ENCODE data around the gene TBC1D23.

TBC1D23 gene

DNA sequence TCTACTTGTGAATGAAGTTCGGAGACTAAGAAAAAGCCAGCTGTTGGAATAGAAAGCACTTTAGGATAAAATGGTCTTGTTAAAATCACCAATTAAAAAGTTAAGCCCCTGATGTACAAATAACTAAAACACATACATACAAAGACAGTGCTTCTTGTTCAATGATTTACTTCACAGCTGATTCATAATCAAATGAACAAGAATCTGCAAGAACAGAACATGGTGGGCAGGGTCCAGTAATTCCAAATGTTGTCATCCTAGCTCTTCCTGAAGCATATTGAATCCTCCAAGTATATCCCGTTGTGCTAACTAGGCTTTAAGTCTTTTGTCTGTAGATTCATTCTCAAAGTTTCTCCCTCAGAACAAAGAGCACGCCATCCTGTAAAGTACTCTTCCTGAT, 98.2 kb downstream of the TBC1D23 start:
- Histone ChIP-seq H3K18ac (ENCODE audit: low read length) (no peak overlapping the region), H3K4ac (ENCODE audit: low read depth, low read length) (no peak overlapping the region), H3K79me1 (ENCODE audit: low read length) (no peaks in the 10 kb centered on the region), H2BK120ac (ENCODE audit: insufficient read depth, low read length, poor library complexity) (no peak overlapping the region), H2BK12ac (ENCODE audit: low read length) (no peak overlapping the region), H3K14ac (ENCODE audit: low read length) (no peak overlapping the region), H3K4me2 (ENCODE audit: low read length) (no peak overlapping the region), H2BK5ac (ENCODE audit: low read depth, low read length, poor library complexity) (no peak overlapping the region), H3K4me3 (ENCODE audit: low read depth, low read length) (no peak overlapping the region), H3K23ac (ENCODE audit: low read length) (no peak overlapping the region), H3K27me3 (ENCODE audit: insufficient read depth, low read length) (no peaks in the 10 kb centered on the region), H3K9ac (ENCODE audit: low read length) (no peak overlapping the region), H3K9me3 (ENCODE audit: insufficient read depth, low read depth, low read length) (peaks cover 2% of the 10 kb centered on the region), H2AK5ac (ENCODE audit: low read length) (no peak overlapping the region), H3K36me3 (ENCODE audit: control insufficient read depth in 1 of 2, insufficient read depth in 2 of 2, low read length in 2 of 2) (peaks cover 8 to 18% of the 10 kb centered on the region in 2 experiments), H4K12ac (ENCODE audit: low read depth, low read length) (no peak overlapping the region), H4K8ac (ENCODE audit: low read depth, low read length) (no peak overlapping the region), H3K27ac (ENCODE audit: low read depth, low read length) (no peak overlapping the region), H3K4me1 (ENCODE audit: control insufficient read depth in 1 of 2, insufficient read depth in 2 of 2, low read length in 2 of 2) (no peaks in the 10 kb centered on the region), H3K79me2 (ENCODE audit: control insufficient read depth, insufficient read depth, low read length, poor library complexity) (no peaks in the 10 kb centered on the region), H2AFZ (ENCODE audit: insufficient read depth, low read length, poor library complexity) (no peak overlapping the region), H4K91ac (ENCODE audit: low read depth, low read length) (no peak overlapping the region)
- WGBS (ENCODE audit: extremely low coverage, insufficient coverage, insufficient read length) = no CpG with 5 or more reads among the region's 3 CpGs
- no peak for DNase-seq

DNA sequence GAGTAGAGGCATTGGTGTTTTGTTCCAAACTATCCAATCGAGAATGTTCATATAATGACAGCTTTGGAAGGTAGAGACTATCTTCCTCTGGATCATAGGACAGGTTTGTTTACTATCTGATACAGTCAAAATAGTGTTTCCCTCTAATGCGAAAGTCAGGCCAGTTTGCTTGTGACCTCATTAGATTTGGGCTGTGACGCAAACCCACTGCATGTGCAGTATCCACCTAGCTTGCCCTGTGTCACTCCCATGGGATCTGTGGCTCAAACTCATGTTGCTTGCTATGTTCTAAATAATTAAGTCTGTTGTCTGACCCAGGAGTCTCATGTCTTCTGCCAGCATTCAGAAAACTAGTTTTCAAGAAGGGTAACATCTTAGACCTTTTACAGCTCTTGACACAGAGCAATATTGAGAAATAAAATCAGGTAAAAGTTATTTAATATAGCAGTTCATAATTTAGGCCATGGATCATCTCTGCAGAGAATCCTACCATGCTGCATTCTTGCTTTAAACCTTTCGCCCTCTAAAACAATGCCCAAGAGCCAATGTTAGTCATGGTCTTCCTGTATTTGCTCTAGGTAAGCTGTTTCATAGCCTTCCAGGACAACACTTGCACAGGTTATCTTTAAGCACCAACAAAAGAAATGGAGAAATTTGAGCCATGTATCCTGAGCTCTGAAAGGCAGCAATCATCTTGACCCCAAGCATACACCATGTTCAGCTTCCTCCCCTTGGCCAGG, 100.1 kb downstream of the TBC1D23 start:
- Histone ChIP-seq H3K9me3 (ENCODE audit: insufficient read depth, low read depth, low read length) (peaks cover 2% of the 10 kb centered on the region), H3K4me2 (ENCODE audit: low read length) (no peak overlapping the region), H2AFZ (ENCODE audit: insufficient read depth, low read length, poor library complexity) (no peak overlapping the region), H3K4me1 (ENCODE audit: control insufficient read depth in 1 of 2, insufficient read depth in 2 of 2, low read length in 2 of 2) (no peaks in the 10 kb centered on the region), H3K36me3 (ENCODE audit: control insufficient read depth in 1 of 2, insufficient read depth in 2 of 2, low read length in 2 of 2) (peaks cover 5 to 13% of the 10 kb centered on the region in 2 experiments), H4K91ac (ENCODE audit: low read depth, low read length) (no peak overlapping the region), H2BK120ac (ENCODE audit: insufficient read depth, low read length, poor library complexity) (no peak overlapping the region), H4K8ac (ENCODE audit: low read depth, low read length) (no peak overlapping the region), H3K27ac (ENCODE audit: low read depth, low read length) (no peak overlapping the region), H3K18ac (ENCODE audit: low read length) (no peak overlapping the region), H4K12ac (ENCODE audit: low read depth, low read length) (no peak overlapping the region), H3K4ac (ENCODE audit: low read depth, low read length) (no peak overlapping the region), H3K4me3 (ENCODE audit: low read depth, low read length) (no peak overlapping the region), H3K9ac (ENCODE audit: low read length) (no peak overlapping the region), H2AK5ac (ENCODE audit: low read length) (no peak overlapping the region), H2BK12ac (ENCODE audit: low read length) (no peak overlapping the region), H3K27me3 (ENCODE audit: insufficient read depth, low read length) (no peaks in the 10 kb centered on the region), H3K79me2 (ENCODE audit: control insufficient read depth, insufficient read depth, low read length, poor library complexity) (no peaks in the 10 kb centered on the region), H3K23ac (ENCODE audit: low read length) (no peak overlapping the region), H3K14ac (ENCODE audit: low read length) (no peak overlapping the region), H3K79me1 (ENCODE audit: low read length) (no peaks in the 10 kb centered on the region), H2BK5ac (ENCODE audit: low read depth, low read length, poor library complexity) (no peak overlapping the region)
- no CpG with 5 or more reads among the region's 4 CpGs for WGBS (ENCODE audit: extremely low coverage, insufficient coverage, insufficient read length)
- peak in 1 of 2 donors; percentile 56 for DNase-seq

DNA sequence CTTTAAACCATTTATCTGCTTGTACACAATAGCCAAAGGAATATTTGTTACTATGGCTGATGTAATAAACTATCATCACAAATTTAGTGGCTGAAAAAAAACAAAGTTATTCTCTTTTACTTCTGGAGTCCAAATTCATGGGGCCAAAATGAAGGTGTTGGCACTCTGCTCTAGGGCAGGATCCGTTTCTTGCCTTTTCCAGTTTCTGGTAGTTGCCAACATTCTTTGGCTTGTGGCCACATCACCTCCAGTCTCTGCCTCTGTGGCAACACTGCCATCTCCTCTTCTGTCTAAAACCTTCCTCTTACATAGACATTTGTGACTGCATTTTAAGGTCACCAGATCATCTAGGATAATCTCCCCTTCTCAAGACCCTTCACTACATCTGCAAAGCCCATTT, 101.1 kb downstream of the TBC1D23 start:
- H3K14ac ChIP-seq (ENCODE audit: low read length) = no peak overlapping the region
- WGBS (ENCODE audit: extremely low coverage, insufficient coverage, insufficient read length) = no CpG with 5 or more reads among the region's 1 CpG
- H2AFZ ChIP-seq (ENCODE audit: insufficient read depth, low read length, poor library complexity) = no peak overlapping the region
- H3K27ac ChIP-seq (ENCODE audit: low read depth, low read length) = no peak overlapping the region
- no peak overlapping the region for H2BK12ac ChIP-seq (ENCODE audit: low read length)
- H3K4me1 ChIP-seq (ENCODE audit: control insufficient read depth in 1 of 2, insufficient read depth in 2 of 2, low read length in 2 of 2) = no peaks in the 10 kb centered on the region
- no peak overlapping the region for H4K91ac ChIP-seq (ENCODE audit: low read depth, low read length)
- no peak overlapping the region for H2AK5ac ChIP-seq (ENCODE audit: low read length)
- H3K4me2 ChIP-seq (ENCODE audit: low read length) = no peak overlapping the region
- peaks cover 8 to 12% of the 10 kb centered on the region in 2 experiments for H3K36me3 ChIP-seq (ENCODE audit: control insufficient read depth in 1 of 2, insufficient read depth in 2 of 2, low read length in 2 of 2)
- H4K12ac ChIP-seq (ENCODE audit: low read depth, low read length) = no peak overlapping the region
- no peaks in the 10 kb centered on the region for H3K79me1 ChIP-seq (ENCODE audit: low read length)
- no peak overlapping the region for H4K8ac ChIP-seq (ENCODE audit: low read depth, low read length)
- H3K9ac ChIP-seq (ENCODE audit: low read length) = no peak overlapping the region
- no peak overlapping the region for H3K4ac ChIP-seq (ENCODE audit: low read depth, low read length)
- no peaks in the 10 kb centered on the region for H3K79me2 ChIP-seq (ENCODE audit: control insufficient read depth, insufficient read depth, low read length, poor library complexity)
- H2BK120ac ChIP-seq (ENCODE audit: insufficient read depth, low read length, poor library complexity) = no peak overlapping the region
- no peak overlapping the region for H3K4me3 ChIP-seq (ENCODE audit: low read depth, low read length)
- H3K18ac ChIP-seq (ENCODE audit: low read length) = no peak overlapping the region
- no peak for DNase-seq
- H2BK5ac ChIP-seq (ENCODE audit: low read depth, low read length, poor library complexity) = no peak overlapping the region
- H3K9me3 ChIP-seq (ENCODE audit: insufficient read depth, low read depth, low read length) = peaks cover 2% of the 10 kb centered on the region
- H3K23ac ChIP-seq (ENCODE audit: low read length) = no peak overlapping the region
- no peaks in the 10 kb centered on the region for H3K27me3 ChIP-seq (ENCODE audit: insufficient read depth, low read length)

DNA sequence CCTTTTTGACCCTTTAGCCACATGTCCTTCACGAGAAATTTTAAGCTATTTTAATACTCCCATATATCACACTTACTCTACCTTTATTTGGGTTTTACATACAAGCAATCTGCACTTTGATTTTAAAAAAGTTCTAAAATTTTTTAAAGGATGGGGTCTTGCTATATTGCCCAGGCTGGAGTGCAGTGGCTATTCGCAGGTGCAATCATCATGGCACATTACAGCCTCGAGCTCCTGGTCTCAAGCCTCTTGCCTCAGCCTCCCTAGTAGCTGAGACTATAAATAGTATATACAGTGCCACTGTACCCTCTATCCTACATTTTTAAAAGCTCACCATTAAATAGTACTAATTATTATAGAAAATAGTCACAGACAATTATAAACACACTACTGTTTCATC, 103.6 kb downstream of the TBC1D23 start:
- no peak overlapping the region for H2BK120ac ChIP-seq (ENCODE audit: insufficient read depth, low read length, poor library complexity)
- H3K9ac ChIP-seq (ENCODE audit: low read length) = no peak overlapping the region
- H3K79me1 ChIP-seq (ENCODE audit: low read length) = no peaks in the 10 kb centered on the region
- no peaks in the 10 kb centered on the region for H3K79me2 ChIP-seq (ENCODE audit: control insufficient read depth, insufficient read depth, low read length, poor library complexity)
- H3K18ac ChIP-seq (ENCODE audit: low read length) = no peak overlapping the region
- H3K23ac ChIP-seq (ENCODE audit: low read length) = no peak overlapping the region
- no peaks in the 10 kb centered on the region for H3K4me1 ChIP-seq (ENCODE audit: control insufficient read depth in 1 of 2, insufficient read depth in 2 of 2, low read length in 2 of 2)
- no peak overlapping the region for H3K14ac ChIP-seq (ENCODE audit: low read length)
- H3K4me3 ChIP-seq (ENCODE audit: low read depth, low read length) = no peak overlapping the region
- no peak overlapping the region for H3K4me2 ChIP-seq (ENCODE audit: low read length)
- H3K9me3 ChIP-seq (ENCODE audit: insufficient read depth, low read depth, low read length) = peaks cover 2% of the 10 kb centered on the region
- H3K27ac ChIP-seq (ENCODE audit: low read depth, low read length) = no peak overlapping the region
- no peaks in the 10 kb centered on the region for H3K27me3 ChIP-seq (ENCODE audit: insufficient read depth, low read length)
- no peak overlapping the region for H4K8ac ChIP-seq (ENCODE audit: low read depth, low read length)
- H3K4ac ChIP-seq (ENCODE audit: low read depth, low read length) = no peak overlapping the region
- H2BK12ac ChIP-seq (ENCODE audit: low read length) = no peak overlapping the region
- H4K91ac ChIP-seq (ENCODE audit: low read depth, low read length) = no peak overlapping the region
- no peak overlapping the region for H4K12ac ChIP-seq (ENCODE audit: low read depth, low read length)
- no peak for DNase-seq
- no peak overlapping the region for H2BK5ac ChIP-seq (ENCODE audit: low read depth, low read length, poor library complexity)
- no peak overlapping the region for H2AFZ ChIP-seq (ENCODE audit: insufficient read depth, low read length, poor library complexity)
- H3K36me3 ChIP-seq (ENCODE audit: control insufficient read depth in 1 of 2, insufficient read depth in 2 of 2, low read length in 2 of 2) = peaks cover 11 to 18% of the 10 kb centered on the region in 2 experiments
- no peak overlapping the region for H2AK5ac ChIP-seq (ENCODE audit: low read length)
- 100% methylated on average over 1 of the region's 3 CpGs for WGBS (ENCODE audit: extremely low coverage, insufficient coverage, insufficient read length)

Data from trophoblast cell (in vitro differentiated cells and primary cell).